ENCODE results near the gene UGDH.
"Not testable (repeated sequence)": the region's sequence is repeated elsewhere in the genome, so short reads cannot be mapped to it uniquely, and the experiment has no call there.

UGDH gene

GRCh38 chr4:39541987-39542610 is 14.9 kb upstream of the UGDH start:
- Histone ChIP-seq H2AFZ (ENCODE audit: insufficient read depth, low read length, poor library complexity) (no peak overlapping the region), H3K18ac (ENCODE audit: low read length) (no peak overlapping the region), H3K9ac (ENCODE audit: low read length) (no peak overlapping the region), H4K12ac (ENCODE audit: low read depth, low read length) (no peak overlapping the region), H3K14ac (ENCODE audit: low read length) (no peak overlapping the region), H3K4me1 (ENCODE audit: control insufficient read depth in 1 of 2, insufficient read depth in 2 of 2, low read length in 2 of 2) (no peaks in the 10 kb centered on the region), H3K27me3 (ENCODE audit: insufficient read depth, low read length) (no peaks in the 10 kb centered on the region), H3K23ac (ENCODE audit: low read length) (no peak overlapping the region), H4K8ac (ENCODE audit: low read depth, low read length) (no peak overlapping the region), H3K4ac (ENCODE audit: low read depth, low read length) (no peak overlapping the region), H3K79me2 (ENCODE audit: control insufficient read depth, insufficient read depth, low read length, poor library complexity) (no peaks in the 10 kb centered on the region), H3K27ac (ENCODE audit: low read depth, low read length) (no peak overlapping the region), H3K4me3 (ENCODE audit: low read depth, low read length) (no peak overlapping the region), H3K9me3 (ENCODE audit: insufficient read depth, low read depth, low read length) (peaks cover 5% of the 10 kb centered on the region), H2BK5ac (ENCODE audit: low read depth, low read length, poor library complexity) (no peak overlapping the region), H3K36me3 (ENCODE audit: control insufficient read depth in 1 of 2, insufficient read depth in 2 of 2, low read length in 2 of 2) (peaks cover 4% of the 10 kb centered on the region in 2 experiments), H3K4me2 (ENCODE audit: low read length) (no peak overlapping the region), H2BK12ac (ENCODE audit: low read length) (no peak overlapping the region), H2BK120ac (ENCODE audit: insufficient read depth, low read length, poor library complexity) (no peak overlapping the region), H3K79me1 (ENCODE audit: low read length) (no peaks in the 10 kb centered on the region), H4K91ac (ENCODE audit: low read depth, low read length) (no peak overlapping the region), H2AK5ac (ENCODE audit: low read length) (no peak overlapping the region)
- WGBS (ENCODE audit: extremely low coverage, insufficient coverage, insufficient read length): no CpG with 5 or more reads among the region's 7 CpGs
- DNase-seq: no peak

GRCh38 chr4:39539089-39539611 is 11.9 kb upstream of the UGDH start:
- Histone ChIP-seq H3K36me3 (ENCODE audit: control insufficient read depth in 1 of 2, insufficient read depth in 2 of 2, low read length in 2 of 2) (peaks cover 6% of the 10 kb centered on the region in 2 experiments), H3K79me2 (ENCODE audit: control insufficient read depth, insufficient read depth, low read length, poor library complexity) (no peaks in the 10 kb centered on the region), H2AK5ac (ENCODE audit: low read length) (no peak overlapping the region), H4K91ac (ENCODE audit: low read depth, low read length) (no peak overlapping the region), H3K4me1 (ENCODE audit: control insufficient read depth in 1 of 2, insufficient read depth in 2 of 2, low read length in 2 of 2) (no peaks in the 10 kb centered on the region), H2BK12ac (ENCODE audit: low read length) (no peak overlapping the region), H3K4me3 (ENCODE audit: low read depth, low read length) (no peak overlapping the region), H2BK5ac (ENCODE audit: low read depth, low read length, poor library complexity) (no peak overlapping the region), H3K23ac (ENCODE audit: low read length) (no peak overlapping the region), H3K4me2 (ENCODE audit: low read length) (no peak overlapping the region), H2AFZ (ENCODE audit: insufficient read depth, low read length, poor library complexity) (no peak overlapping the region), H4K8ac (ENCODE audit: low read depth, low read length) (no peak overlapping the region), H3K27me3 (ENCODE audit: insufficient read depth, low read length) (no peaks in the 10 kb centered on the region), H2BK120ac (ENCODE audit: insufficient read depth, low read length, poor library complexity) (no peak overlapping the region), H4K12ac (ENCODE audit: low read depth, low read length) (no peak overlapping the region), H3K14ac (ENCODE audit: low read length) (no peak overlapping the region), H3K4ac (ENCODE audit: low read depth, low read length) (no peak overlapping the region), H3K18ac (ENCODE audit: low read length) (no peak overlapping the region), H3K9ac (ENCODE audit: low read length) (no peak overlapping the region), H3K79me1 (ENCODE audit: low read length) (no peaks in the 10 kb centered on the region), H3K27ac (ENCODE audit: low read depth, low read length) (no peak overlapping the region), H3K9me3 (ENCODE audit: insufficient read depth, low read depth, low read length) (peaks cover 3% of the 10 kb centered on the region)
- WGBS (ENCODE audit: extremely low coverage, insufficient coverage, insufficient read length): no CpG with 5 or more reads among the region's 5 CpGs
- DNase-seq: peak; percentile 56 to 59

GRCh38 chr4:39533541-39533940 is 6.3 kb upstream of the UGDH start:
- H2BK5ac ChIP-seq (ENCODE audit: low read depth, low read length, poor library complexity): no peak overlapping the region
- DNase-seq: no peak
- no peak overlapping the region for H3K14ac ChIP-seq (ENCODE audit: low read length)
- H3K9ac ChIP-seq (ENCODE audit: low read length): no peak overlapping the region
- no peak overlapping the region for H3K23ac ChIP-seq (ENCODE audit: low read length)
- no peak overlapping the region for H3K18ac ChIP-seq (ENCODE audit: low read length)
- no peak overlapping the region for H2AK5ac ChIP-seq (ENCODE audit: low read length)
- H3K27ac ChIP-seq (ENCODE audit: low read depth, low read length): no peak overlapping the region
- no peak overlapping the region for H2BK12ac ChIP-seq (ENCODE audit: low read length)
- no peak overlapping the region for H4K91ac ChIP-seq (ENCODE audit: low read depth, low read length)
- H3K4me1 ChIP-seq (ENCODE audit: control insufficient read depth in 1 of 2, insufficient read depth in 2 of 2, low read length in 2 of 2): peaks cover 0 to under 1% of the 10 kb centered on the region in 2 experiments
- H3K4ac ChIP-seq (ENCODE audit: low read depth, low read length): no peak overlapping the region
- H4K8ac ChIP-seq (ENCODE audit: low read depth, low read length): no peak overlapping the region
- no peaks in the 10 kb centered on the region for H3K79me1 ChIP-seq (ENCODE audit: low read length)
- peaks cover 16% of the 10 kb centered on the region for H3K9me3 ChIP-seq (ENCODE audit: insufficient read depth, low read depth, low read length)
- H2AFZ ChIP-seq (ENCODE audit: insufficient read depth, low read length, poor library complexity): no peak overlapping the region
- no peak overlapping the region for H4K12ac ChIP-seq (ENCODE audit: low read depth, low read length)
- no peaks in the 10 kb centered on the region for H3K27me3 ChIP-seq (ENCODE audit: insufficient read depth, low read length)
- H3K79me2 ChIP-seq (ENCODE audit: control insufficient read depth, insufficient read depth, low read length, poor library complexity): no peaks in the 10 kb centered on the region
- no peak overlapping the region for H2BK120ac ChIP-seq (ENCODE audit: insufficient read depth, low read length, poor library complexity)
- peaks cover 13 to 24% of the 10 kb centered on the region in 2 experiments for H3K36me3 ChIP-seq (ENCODE audit: control insufficient read depth in 1 of 2, insufficient read depth in 2 of 2, low read length in 2 of 2)
- H3K4me2 ChIP-seq (ENCODE audit: low read length): no peak overlapping the region
- no peak overlapping the region for H3K4me3 ChIP-seq (ENCODE audit: low read depth, low read length)
- no CpG with 5 or more reads among the region's 5 CpGs for WGBS (ENCODE audit: extremely low coverage, insufficient coverage, insufficient read length)

- H3K14ac ChIP-seq (ENCODE audit: low read length); H3K79me2 ChIP-seq (ENCODE audit: control insufficient read depth, insufficient read depth, low read length, poor library complexity); H2AFZ ChIP-seq (ENCODE audit: insufficient read depth, low read length, poor library complexity); H2BK5ac ChIP-seq (ENCODE audit: low read depth, low read length, poor library complexity); H2BK120ac ChIP-seq (ENCODE audit: insufficient read depth, low read length, poor library complexity); H2AK5ac ChIP-seq (ENCODE audit: low read length); H2BK12ac ChIP-seq (ENCODE audit: low read length); H3K4me2 ChIP-seq (ENCODE audit: low read length); H3K23ac ChIP-seq (ENCODE audit: low read length); H3K4ac ChIP-seq (ENCODE audit: low read depth, low read length); H4K91ac ChIP-seq (ENCODE audit: low read depth, low read length); H3K9ac ChIP-seq (ENCODE audit: low read length); H3K18ac ChIP-seq (ENCODE audit: low read length); DNase-seq; H3K79me1 ChIP-seq (ENCODE audit: low read length); H3K4me1 ChIP-seq (ENCODE audit: control insufficient read depth in 1 of 2, insufficient read depth in 2 of 2, low read length in 2 of 2); H4K8ac ChIP-seq (ENCODE audit: low read depth, low read length); H3K4me3 ChIP-seq (ENCODE audit: low read depth, low read length); H3K27ac ChIP-seq (ENCODE audit: low read depth, low read length); H3K27me3 ChIP-seq (ENCODE audit: insufficient read depth, low read length); H4K12ac ChIP-seq (ENCODE audit: low read depth, low read length): not testable (repeated sequence)
- peaks cover 13 to 24% of the 10 kb centered on the region in 2 experiments for H3K36me3 ChIP-seq (ENCODE audit: control insufficient read depth in 1 of 2, insufficient read depth in 2 of 2, low read length in 2 of 2)
- H3K9me3 ChIP-seq (ENCODE audit: insufficient read depth, low read depth, low read length): peaks cover 16% of the 10 kb centered on the region
- no CpG with 5 or more reads among the region's 3 CpGs for WGBS (ENCODE audit: extremely low coverage, insufficient coverage, insufficient read length)
These were observed 5.0 kb upstream of the UGDH start for GRCh38 chr4:39532237-39532636.
